HG02870 (cell line): ENCODE results near the gene TMEM151B.
A peak's percentile ranks its signal among the peaks of the same experiment; 100 is the strongest.
"Not testable (repeated sequence)": the region's sequence is repeated elsewhere in the genome, so short reads cannot be mapped to it uniquely, and the experiment has no call there.

Source experiments
- ATAC-seq: cut with Tn5 transposase; IDR thresholded peaks from one replicate; pipeline ENCODE4 v1.9.1; 2021; ENCODE audit warnings: mild to moderate bottlenecking, moderate library complexity; ENCODE audit not compliant: unreplicated experiment

TMEM151B gene

DNA sequence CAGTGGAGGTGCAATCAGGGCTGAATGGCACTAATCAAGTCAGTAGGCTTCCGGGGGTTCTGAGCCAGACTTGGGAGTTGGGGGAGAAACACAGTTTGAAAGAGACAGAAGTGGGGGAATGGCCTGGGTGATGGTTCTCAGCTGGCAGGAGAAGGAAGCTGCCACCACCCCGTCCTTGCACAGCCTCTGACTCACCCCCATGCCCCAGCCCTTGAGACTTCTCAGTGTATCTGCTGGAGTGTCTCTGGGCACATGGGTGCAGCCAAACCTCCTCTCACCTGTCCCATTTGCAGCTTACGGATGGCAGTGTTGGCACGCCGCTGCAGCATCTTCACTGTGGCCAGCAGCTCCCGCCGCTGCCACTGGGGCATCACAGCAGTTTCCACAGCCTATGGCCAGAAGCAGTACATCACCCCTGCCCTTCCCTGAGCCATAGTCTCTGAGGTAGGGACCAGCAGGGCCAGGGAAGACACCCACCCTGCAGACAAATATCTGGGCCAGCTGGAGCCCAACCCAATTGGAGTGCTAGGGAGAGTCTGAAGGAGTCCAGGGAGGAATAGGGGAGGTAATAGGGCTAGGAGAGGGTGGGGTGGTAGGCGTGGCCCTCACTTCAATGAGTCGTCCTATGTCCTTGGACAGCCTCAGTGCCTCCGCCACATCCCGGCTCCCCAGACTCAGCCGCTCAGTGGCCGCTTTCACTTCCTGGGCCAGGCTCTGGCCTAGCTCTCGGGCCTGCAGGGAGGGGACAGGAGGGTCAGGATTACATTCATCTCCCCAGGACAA lies 31.7 kb downstream of the TMEM151B start:
- ATAC-seq = no peak

DNA sequence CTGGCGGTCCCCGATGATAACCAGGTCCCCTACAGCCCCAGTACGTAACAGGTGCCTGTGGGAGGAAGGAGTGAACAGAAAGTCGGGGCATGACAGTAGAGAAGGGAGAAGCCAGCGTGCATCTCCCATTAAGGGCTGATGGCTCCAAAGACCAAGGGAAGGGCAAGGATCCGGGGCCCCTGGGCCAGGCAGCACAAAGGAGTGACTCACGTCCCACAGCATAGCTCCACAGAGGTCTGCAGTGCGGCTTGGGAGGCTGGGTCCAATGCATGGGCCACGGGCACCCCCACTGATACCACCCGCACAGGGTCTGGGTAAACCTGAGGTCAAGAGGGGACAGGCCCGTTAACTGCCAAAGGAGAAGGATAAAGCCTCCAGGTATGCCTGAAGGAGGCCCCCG lies 32.6 kb downstream of the TMEM151B start:
- no peak for ATAC-seq

DNA sequence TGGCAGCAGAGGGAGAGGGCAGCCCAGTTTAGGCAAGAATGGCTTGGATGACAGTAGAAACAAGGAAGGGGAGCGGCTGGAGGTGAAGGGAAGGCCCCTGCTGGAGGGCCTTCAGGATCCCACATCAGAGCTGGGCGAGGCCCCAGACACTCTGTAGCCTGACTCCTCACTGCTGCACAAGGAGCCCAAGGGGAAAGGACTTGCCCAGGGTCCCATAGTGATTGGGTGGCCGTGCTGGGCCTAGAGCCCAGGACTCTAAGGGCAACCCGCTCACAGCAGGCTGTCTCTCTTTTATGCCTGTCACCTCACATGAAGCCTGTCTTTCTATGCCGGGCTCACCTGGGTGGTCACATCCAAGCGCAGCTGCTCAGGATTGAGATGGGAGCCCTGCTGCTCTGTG lies 33.6 kb downstream of the TMEM151B start:
- ATAC-seq = no peak

DNA sequence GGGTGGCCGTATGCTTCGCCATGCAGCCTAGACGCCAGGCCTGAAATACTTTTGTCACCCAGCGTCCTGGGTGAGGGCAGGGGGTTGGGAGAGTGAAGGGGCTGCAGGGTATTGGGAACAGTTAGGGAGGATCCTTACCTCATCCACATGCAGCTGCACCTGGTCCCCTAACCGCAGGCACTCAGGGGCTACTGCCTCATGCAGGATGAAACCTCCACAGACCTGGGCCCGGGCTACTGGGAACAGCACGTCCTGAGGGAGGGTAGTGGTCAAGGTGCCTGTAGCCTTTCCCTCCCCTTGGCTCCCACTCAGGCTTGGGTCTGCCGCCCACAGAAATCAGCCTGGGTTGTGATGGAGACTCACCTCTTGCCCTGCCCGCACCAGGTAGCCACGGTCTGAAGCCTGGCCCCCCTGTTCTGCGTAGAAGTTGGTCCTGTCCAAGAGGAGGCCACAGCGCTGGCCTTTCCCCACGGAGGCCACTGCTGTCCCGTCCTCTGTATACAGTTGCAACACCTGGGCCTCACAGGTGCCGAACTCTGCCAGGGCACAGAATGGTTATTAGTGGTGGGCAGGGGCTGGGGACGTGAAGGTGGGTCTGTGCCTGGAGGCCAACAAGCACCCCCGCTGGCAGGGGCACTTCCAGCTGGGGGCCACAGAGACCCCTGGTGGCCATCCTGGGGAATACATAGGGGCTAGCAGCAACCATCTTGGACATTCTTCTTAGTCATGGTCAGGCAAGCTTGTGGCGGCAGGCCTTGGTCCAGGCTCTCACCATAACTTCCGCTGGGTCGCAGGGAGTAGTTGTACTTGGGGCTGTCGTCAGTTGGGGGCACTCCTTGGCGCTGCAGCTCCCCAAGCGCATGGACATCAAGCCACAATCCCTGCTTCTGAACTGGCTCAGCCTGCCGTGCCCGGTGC lies 34.3 kb downstream of the TMEM151B start:
- ATAC-seq = no peak

DNA sequence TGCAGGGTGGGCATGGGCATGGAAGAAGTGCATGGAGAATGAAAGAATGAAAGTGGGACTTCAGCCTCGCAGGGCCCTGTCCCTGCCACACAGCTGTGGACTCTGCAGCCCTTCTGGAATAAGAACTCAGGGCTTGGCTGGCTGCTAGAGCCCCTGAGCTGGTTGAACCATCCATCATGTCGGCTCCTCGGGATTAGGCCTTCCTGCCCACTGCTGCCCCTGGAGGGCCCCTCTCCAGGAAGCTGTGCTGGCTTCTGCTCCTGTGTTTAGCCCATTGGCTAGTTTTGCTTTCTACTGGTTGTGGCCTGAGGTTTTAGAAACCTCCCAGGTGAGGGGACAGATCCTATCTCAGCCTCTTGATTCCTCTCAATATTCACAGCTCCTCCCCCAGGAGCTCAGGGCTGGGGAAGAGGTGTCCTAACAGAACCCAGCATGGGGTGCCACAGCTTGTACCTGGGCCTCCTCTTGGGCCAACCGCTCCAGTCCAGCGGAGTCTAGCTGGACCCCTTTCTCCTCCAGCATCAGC lies 35.0 kb downstream of the TMEM151B start:
- ATAC-seq = no peak

DNA sequence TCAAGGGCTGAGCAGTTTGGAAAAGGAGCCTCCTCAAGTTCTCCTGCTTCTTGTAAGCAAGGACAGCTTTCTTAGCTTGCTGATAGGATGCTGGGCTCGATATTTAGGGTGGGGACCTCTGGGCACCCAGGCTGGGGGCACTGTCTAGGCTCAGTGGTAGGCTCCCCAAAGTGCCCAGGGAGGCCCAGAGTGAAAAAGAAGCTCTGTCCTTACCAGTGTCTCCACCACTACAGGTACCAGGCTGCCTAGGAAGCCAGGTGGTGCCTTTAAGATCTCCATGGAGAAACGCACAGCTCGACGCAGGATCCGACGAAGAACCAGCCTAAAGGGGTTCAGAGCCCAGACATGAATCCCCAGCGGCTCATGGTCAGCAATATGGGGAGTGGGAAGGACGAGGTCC lies 36.5 kb downstream of the TMEM151B start:
- no peak for ATAC-seq

DNA sequence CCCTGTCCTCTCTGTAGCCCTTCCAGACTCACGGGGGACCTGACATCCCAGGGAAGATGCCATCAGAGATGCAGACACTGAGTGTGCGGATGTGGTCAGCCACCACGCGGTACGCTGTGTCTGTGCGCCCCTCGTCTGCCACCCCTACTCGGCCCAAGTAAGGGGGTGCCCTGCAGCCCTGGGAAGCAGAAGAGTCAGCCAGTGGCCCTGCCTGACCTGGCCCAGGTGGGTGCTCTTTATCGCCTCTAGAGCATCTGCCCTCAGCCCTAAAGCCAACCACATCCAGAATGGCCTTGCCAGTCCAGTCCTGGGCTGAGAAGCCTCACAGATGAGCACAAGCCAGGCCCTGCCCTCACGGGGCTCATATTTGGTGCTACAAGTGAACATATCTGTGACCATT lies 37.0 kb downstream of the TMEM151B start:
- no peak for ATAC-seq

DNA sequence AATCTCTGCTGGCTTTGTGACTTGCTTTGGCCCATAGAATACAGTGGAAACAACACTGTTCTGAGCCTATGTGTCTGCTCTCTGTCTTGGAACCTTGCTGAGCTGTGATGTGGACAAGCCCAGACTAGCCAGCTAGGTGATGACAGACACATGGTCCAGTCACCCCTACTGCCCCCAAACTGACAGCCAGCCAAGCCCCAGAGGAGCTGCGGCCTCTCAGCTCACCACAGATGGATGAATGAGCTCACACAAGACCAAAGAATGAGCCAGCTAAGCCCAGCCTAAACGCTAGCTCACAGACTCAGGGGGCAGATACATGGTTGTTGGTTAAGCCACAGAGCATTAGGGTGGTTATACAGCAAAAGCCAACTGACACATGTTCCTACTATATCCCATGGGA lies 38.8 kb downstream of the TMEM151B start:
- no peak for ATAC-seq

DNA sequence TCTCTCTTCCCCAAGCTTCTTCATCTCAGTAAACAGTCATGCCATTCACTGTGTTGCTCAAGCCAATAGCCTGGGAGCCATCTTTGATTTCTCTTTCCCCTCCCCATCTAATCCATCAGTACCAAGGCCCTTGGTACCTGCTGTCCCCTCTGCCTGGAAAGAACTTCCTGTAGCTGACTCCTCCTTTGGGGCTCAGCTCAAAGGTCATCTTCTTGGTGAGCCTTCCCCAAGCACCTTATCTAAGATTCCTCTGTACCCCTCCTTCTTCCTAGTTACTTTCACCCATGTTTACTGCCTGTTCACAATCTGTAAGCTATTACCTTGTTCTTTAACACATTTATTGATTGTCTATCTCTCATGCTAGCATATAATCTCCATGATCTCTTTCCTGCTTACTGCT lies 39.4 kb downstream of the TMEM151B start:
- no peak for ATAC-seq

DNA sequence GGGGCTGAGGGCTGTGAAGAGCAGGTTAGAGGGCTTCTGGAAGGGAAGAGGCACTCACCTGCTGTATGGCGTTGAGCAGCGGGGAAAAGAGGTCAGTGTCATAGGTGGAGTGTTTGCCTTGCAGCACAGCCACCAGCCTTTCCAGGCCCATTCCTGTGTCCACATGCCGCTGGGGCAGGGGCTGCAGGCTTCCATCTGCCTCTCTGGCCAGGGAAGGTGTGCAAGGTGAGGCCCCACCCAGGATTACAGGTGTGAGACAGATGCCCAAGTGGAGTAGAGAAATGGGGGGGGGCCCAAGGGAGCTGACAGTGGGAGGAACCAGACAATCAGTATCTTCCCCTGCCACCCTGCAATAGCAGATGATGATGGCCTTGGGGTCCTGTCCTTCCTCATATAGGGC lies 40.0 kb downstream of the TMEM151B start:
- ATAC-seq = no peak

DNA sequence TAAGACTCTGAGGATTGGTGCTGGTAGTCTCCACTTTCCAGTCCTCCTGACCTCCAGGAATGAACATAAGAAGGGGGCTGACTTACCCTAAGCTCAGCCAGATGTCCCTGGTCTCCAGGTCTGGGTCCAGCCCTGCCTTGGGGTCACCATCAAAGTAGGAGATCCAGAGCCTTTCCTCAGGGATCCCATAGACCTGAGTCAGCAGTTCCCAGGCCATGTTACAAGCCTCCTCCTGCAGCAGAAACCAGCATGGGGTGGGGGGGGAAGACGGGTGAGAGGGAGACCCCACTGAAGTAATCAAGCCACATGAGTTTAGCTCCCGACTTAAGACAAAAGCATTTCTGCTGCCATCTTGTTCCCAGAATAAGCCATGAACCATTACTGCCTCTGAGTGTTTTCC lies 41.1 kb downstream of the TMEM151B start:
- ATAC-seq = no peak

DNA sequence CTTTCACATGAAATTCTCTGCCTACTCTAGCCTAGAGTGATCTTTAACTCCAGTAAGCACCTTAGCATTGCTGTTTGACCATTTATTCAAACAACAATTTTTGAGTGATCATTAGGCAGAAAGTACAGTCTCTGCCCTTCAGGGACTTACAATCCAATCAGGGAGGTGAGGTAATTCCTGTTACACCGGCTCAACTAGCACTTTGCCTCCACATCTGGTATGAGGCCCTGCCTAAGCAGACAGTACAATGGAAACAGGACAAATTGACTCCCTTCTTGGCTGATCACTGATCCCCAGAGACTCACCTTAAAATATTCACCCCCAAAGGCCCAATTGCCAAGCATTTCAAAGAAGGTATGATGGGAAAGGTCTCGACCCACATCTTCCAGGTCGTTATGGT lies 41.5 kb downstream of the TMEM151B start:
- no peak for ATAC-seq

DNA sequence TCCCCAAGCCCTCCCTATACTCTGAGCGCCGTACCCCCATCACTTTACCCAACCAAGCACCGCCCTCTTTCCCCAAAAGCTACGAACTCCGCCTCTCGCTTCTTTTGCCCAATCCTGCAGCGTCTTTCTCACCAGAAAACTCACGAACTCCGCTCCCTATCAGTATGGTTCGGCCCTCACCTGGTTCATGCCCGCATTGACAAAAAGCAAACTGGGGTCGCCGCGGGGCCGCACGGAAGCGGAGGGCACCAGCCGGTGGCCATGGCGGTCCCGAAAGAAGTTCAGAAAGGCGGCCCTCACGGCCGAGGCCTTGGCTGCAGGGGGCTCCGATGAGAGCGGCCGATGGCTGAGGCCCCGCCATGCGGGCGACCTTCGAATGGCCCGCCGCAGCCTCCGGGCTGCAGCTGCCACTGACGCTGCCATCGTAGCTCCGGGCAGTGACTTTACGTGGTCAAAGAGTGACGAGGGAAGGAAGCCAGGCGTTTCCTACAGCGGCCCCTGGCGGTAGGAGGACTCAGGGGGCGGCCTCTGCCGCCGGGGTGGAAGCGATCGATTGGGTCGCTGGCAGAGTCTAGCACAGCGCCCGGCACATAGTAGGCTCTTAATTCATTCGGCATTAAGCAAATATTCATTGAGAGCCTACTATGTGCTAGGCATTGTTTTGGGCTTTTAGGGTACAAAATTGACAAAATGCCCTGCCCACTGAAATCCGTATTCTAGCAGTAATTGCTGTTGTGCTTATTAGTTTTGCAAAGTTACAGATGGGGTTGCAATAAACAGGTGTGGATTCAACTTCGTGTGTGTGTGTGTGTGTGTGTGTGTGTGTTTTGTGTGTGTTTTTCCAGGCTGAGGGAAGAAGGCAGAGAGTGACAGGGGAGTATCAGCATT lies 42.9 kb downstream of the TMEM151B start, which contains the start of gene AARS2:
TSS of gene AARS2 (minus strand) at position 447 of the 888 bp plus-strand sequence. CDS start at position 423, 24 bp downstream.
- ATAC-seq = peak; percentile 92

DNA sequence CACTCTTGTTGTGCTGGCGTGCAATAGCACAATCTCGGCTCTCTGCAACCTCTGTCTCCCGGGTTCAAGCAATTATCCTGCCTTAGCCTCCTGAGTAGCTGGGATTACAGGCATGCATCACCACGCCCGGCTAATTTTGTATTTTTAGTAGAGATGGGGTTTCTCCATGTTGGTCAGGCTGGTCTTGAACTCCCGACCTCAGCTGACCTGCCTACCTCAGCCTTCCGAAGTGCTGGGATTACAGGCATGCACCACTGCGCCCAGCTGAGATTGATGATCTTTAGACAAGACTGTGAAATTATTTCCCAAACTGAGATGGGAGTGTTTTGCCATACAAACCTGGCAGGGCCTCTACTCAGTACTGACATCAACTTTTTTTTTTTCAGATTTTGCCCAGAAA lies 44.4 kb downstream of the TMEM151B start:
- not testable (repeated sequence) for ATAC-seq

DNA sequence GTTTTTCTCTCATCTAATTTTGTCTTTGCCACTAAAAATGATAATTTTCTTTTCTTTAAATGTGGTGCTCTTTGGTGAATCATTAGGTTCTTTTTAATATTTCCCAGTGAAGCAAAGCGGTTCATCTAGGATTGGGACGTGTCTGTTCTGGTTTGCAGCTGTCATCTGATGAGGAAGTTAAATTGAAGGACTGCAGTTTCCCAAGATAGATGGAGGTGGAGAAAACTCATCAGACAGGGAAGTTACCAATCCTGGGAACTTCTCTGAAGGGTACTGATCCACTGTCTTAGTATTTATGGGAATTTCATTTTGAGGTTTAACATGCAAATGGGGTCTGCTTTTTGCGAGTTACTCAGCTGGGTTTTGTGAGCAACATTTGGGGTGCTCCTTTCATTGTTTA lies 45.3 kb downstream of the TMEM151B start:
- no peak for ATAC-seq

DNA sequence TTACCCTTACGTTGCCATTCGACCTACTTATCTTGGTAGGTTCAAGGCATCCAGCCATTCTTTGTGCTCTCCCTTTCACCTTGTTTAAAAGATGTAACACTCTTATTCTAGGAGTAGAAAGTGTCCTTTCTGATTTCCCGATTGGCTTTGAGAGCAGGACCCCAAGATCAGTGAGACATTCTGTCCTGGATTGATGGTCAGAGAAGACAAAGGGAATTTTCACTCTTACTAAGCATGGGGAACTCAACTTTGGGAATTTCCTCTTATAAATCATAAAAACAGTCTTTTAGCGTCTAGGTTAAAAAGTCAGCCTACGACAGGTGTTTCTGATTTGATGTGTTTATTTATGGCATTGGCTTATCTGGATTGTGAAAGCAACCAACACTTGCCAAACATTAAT lies 45.7 kb downstream of the TMEM151B start:
- no peak for ATAC-seq

DNA sequence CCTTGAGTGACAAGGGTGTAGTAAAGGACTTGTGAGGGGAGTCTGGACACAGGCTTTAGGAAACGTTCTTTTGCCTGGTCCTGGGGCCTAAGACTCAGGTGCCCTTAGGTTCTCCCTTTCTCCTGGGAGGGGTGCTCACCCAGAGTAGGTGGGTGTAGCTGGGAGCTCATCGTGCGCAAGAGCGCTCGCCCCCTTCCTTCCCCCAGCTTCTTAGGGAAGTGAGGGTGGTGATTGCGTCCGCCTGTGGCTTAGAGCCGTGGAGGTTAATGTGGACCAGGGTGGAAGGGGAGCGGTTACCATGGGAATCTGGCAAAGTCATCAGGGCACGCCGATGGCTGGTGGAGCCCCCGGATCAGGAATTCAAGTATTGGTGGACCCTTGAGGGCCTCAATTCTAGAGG lies 46.2 kb downstream of the TMEM151B start:
- no peak for ATAC-seq

DNA sequence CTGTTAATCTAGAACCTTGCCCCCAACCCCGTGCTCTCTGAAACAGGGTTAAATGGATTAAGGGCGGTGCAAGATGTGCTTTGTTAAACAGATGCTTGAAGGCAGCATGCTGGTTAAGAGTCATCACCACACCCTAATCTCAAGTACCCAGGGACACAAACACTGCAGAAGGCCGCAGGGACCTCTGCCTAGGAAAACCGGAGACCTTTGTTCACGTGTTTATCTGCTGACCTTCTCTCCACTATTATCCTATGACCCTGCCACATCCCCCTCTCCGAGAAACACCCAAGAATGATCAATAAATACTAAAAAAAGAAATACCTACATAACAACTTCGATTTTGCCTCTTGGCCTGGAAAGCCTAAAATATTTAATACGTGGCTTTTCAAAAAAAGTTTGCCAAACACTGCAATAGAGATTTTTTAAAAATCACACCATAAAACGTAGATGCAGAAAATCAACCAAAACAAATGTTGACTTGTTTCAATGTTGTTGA lies 46.9 kb downstream of the TMEM151B start:
- ATAC-seq = not testable (repeated sequence)

DNA sequence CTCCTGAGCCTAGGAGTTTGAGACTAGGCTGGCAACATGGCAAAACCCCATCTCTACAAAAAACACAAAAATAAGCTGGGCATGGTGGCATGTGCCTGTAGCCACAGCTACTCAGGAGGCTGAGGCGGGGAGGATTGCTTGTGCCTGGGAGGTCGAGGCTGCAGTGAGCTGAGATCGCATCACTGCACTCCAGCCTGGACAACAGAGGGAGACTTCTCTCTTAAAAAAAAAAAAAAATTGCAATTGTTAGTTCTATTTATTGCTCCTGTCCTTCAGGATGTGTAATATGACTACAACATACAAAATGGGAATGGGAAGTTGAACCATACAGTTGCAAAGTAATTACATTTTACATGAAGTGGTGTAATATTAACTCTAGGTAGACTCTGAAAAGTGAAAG lies 51.0 kb downstream of the TMEM151B start:
- no peak for ATAC-seq

DNA sequence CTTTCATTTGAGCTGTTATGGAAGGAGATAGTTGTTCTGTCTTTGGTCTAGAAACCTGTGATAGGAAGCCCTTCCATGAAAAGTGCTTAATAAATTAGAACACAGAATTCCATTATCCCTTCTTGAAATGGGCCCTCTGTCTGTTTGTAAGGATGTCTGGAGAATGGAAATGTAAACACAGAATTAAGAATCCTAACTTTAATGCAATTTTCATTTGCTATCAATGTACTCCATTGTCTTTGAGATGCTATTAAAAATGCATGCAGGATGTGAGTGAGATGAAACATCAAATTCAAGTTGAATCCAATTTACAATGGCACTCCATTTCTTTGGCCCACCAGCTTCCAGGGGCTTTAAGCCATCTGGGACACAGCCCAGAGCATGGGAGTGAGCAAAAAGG lies 56.8 kb downstream of the TMEM151B start:
- ATAC-seq = no peak

DNA sequence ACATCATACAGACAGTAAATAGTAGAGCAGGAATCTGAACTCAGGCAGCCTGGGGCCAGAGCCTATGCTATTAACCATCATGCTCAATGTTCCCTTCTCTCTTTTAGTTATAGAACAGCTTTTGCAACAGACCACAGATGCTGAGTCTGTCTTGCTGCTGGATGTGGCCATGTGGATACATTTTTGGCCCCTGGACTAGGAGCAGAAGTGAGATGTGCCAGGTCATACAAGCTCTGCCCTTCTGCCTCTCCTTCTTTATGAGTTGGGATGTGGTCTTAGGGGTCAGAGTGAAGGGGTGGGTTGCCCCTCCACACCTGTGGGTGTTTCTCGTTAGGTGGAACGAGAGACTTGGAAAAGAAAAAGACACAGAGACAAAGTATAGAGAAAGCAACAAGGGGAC lies 57.5 kb downstream of the TMEM151B start:
- ATAC-seq = no peak
